SK-N-SH (cell line): Measurements from ENCODE around the gene MT1F.

Experiments used
- EZH2phosphoT487 ChIP-seq: fragments of 200-600 bp; sonication (generic); IDR thresholded peaks from 2 replicates; pipeline ENCODE4 v1.6.1; 2017; ENCODE audit warnings: low read depth, mixed run types, mild to moderate bottlenecking, antibody characterized with exemption, moderate library complexity, borderline replicate concordance
- FOXJ3 ChIP-seq: sonication (generic); formaldehyde crosslinking; IDR thresholded peaks from 2 replicates; pipeline ENCODE4 v1.5.1; 2020; ENCODE audit warnings: mild to moderate bottlenecking, missing genetic modification reagents
- JUND ChIP-seq: IDR thresholded peaks from 2 replicates; pipeline ENCODE4 v1.4.0; 2012
- MXI1 ChIP-seq: IDR thresholded peaks from 2 replicates; pipeline ENCODE4 v1.6.1; 2012; ENCODE audit warnings: mild to moderate bottlenecking, low read depth, low read length, improper control_type of control experiment
- POLR2AphosphoS5 ChIP-seq: IDR thresholded peaks from 2 replicates; pipeline ENCODE4 v1.6.1; 2012; ENCODE audit warnings: low read depth, low read length
- SIN3A ChIP-seq: IDR thresholded peaks from 2 replicates; pipeline ENCODE4 v1.6.1; 2012; ENCODE audit warnings: low read depth, mild to moderate bottlenecking, low read length, moderate library complexity, borderline replicate concordance
- SMC3 ChIP-seq: IDR thresholded peaks from 2 replicates; pipeline ENCODE4 v1.6.1; 2012; ENCODE audit warnings: low read depth, low read length, improper control_type of control experiment
- TAF1 ChIP-seq: IDR thresholded peaks from 2 replicates; pipeline ENCODE4 v1.6.1; 2012; ENCODE audit warnings: low read depth, mild to moderate bottlenecking, low read length, moderate library complexity, borderline replicate concordance
- TCF12 ChIP-seq: IDR thresholded peaks from 2 replicates; pipeline ENCODE4 v1.4.0; 2012
- TF ChIP-seq, protein P1 (sequence below): fragments of 200-600 bp; sonication (generic); IDR thresholded peaks from 2 replicates; pipeline ENCODE4 v1.6.1; 2017; ENCODE audit warnings: antibody characterized with exemption, mild to moderate bottlenecking, moderate library complexity
- TF ChIP-seq, protein P2 (sequence below): fragments of 150-350 bp; IDR thresholded peaks from 2 replicates; pipeline ENCODE4 v1.6.1; 2017; ENCODE audit warnings: antibody characterized with exemption, low read length, low read depth, borderline replicate concordance
- TF ChIP-seq, protein P3 (sequence below): IDR thresholded peaks from 2 replicates; pipeline ENCODE4 v1.4.0; 2012; ENCODE audit warnings: low read depth

DNA sequence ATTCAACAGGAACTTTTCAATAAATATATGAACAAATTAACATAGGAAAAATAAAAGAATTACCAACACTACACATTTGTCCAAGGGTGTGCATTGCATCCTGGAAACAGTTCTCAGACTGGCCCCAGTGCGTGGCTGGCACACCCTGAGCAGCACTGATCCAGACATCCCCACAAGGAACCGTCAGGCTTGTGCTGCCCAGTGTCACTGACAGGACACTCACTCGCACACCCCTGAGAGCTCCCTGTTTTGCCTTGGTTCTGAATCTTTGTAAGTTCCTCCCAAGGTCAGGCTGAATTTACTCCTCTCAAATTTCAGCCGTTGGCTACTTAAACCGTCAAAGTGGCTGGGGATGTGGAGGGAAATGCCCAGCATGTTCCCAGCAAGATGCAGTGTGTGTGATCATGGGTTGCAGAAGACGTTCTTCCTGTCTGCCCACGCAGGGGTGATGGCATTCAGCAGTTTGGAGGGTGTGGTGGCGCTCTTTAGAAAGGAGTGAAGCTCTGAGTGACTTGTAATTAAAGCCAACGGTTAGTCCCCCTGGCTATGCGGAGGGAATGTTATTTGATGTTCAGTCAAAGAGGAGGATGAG is 47.6 kb upstream of the MT1F start:
- peak; percentile 48; the same call in 1 of the 2 replicates for TF ChIP-seq POLR2AphosphoS5
- TF ChIP-seq, protein P1, sequence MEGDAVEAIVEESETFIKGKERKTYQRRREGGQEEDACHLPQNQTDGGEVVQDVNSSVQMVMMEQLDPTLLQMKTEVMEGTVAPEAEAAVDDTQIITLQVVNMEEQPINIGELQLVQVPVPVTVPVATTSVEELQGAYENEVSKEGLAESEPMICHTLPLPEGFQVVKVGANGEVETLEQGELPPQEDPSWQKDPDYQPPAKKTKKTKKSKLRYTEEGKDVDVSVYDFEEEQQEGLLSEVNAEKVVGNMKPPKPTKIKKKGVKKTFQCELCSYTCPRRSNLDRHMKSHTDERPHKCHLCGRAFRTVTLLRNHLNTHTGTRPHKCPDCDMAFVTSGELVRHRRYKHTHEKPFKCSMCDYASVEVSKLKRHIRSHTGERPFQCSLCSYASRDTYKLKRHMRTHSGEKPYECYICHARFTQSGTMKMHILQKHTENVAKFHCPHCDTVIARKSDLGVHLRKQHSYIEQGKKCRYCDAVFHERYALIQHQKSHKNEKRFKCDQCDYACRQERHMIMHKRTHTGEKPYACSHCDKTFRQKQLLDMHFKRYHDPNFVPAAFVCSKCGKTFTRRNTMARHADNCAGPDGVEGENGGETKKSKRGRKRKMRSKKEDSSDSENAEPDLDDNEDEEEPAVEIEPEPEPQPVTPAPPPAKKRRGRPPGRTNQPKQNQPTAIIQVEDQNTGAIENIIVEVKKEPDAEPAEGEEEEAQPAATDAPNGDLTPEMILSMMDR: no peak
- TF ChIP-seq JUND: no peak
- no peak for TF ChIP-seq TAF1
- TF ChIP-seq, protein P2, sequence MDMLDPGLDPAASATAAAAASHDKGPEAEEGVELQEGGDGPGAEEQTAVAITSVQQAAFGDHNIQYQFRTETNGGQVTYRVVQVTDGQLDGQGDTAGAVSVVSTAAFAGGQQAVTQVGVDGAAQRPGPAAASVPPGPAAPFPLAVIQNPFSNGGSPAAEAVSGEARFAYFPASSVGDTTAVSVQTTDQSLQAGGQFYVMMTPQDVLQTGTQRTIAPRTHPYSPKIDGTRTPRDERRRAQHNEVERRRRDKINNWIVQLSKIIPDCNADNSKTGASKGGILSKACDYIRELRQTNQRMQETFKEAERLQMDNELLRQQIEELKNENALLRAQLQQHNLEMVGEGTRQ: no peak
- no peak for TF ChIP-seq TCF12
- TF ChIP-seq FOXJ3 (CRISPR knock-in tag): no peak
- TF ChIP-seq MXI1: no peak
- no peak for TF ChIP-seq SMC3
- TF ChIP-seq SIN3A: peak; percentile 11; the same call in 1 of the 2 replicates
- TF ChIP-seq EZH2phosphoT487: no peak
- TF ChIP-seq, protein P3, sequence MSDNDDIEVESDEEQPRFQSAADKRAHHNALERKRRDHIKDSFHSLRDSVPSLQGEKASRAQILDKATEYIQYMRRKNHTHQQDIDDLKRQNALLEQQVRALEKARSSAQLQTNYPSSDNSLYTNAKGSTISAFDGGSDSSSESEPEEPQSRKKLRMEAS: peak; percentile 53
